Esophagus squamous epithelium (tissue), 5 donors: ENCODE results near the gene TTC19. TPM values are rescaled to one million over a fixed set of nuclear protein-coding genes. Genes with fewer than 3 reads are reported as not detected.

Experiments
- DNase-seq: peaks from one replicate; lab custom pipeline; 2025; lab: John Stamatoyannopoulos, UW
- H3K27ac ChIP-seq, 4 donors: fragments of 200-600 bp; sonication (generic); one replicate each; pipeline ENCODE4 v1.5.1; 2016 to 2019; ENCODE audit warnings: mild to moderate bottlenecking in 1 of 4
- H3K27me3 ChIP-seq, 4 donors: fragments of 200-600 bp; sonication (generic); 1 replicate in 3 of 4; 2 replicates in 1 of 4; pipeline versions ENCODE4 v1.5.1 to v1.6.0; 2017 to 2021; ENCODE audit warnings: antibody characterized with exemption in 1 of 4
- H3K36me3 ChIP-seq, 3 donors: fragments of 200-600 bp; sonication (generic); one replicate each; pipeline ENCODE4 v1.5.1; 2016 to 2019
- H3K4me1 ChIP-seq, 3 donors: fragments of 200-600 bp; sonication (generic); one replicate each; pipeline ENCODE4 v1.5.1; 2017 to 2019
- H3K4me3 ChIP-seq, 4 donors: fragments of 200-600 bp; sonication (generic); 1 replicate in 3 of 4; 2 replicates in 1 of 4; pipeline ENCODE4 v1.5.1; 2016 to 2019; ENCODE audit warnings: mild to moderate bottlenecking in 2 of 4, moderate library complexity in 1 of 4
- H3K9me3 ChIP-seq, 3 donors: fragments of 200-600 bp; sonication (generic); one replicate each; pipeline ENCODE4 v1.5.1; 2016 to 2019
- POLR2A ChIP-seq, 4 donors: fragments of 450-650 bp; IDR thresholded peaks; one replicate each; pipeline ENCODE4 v1.6.1; 2017; ENCODE audit warnings: antibody characterized with exemption in 4 of 4, mild to moderate bottlenecking in 4 of 4, moderate library complexity in 3 of 4
- WGBS, 2 donors: methylation state at CpG; one replicate each; pipeline ENCODE4 v1.1.5; 2018; 5-methylcytosine and 5-hydroxymethylcytosine counted together
- intact Hi-C: fragments of 100-400 bp; cut with DNase I; formaldehyde crosslinking; loops from one replicate; pipeline ENCODE4 v1.15.0; 2022
- total RNA-seq, 4 donors: library from RNA; depleted of rRNA; stranded (reverse); fragments of >200 nt; gene quantifications; one replicate each; pipeline ENCODE4 v1.1.0, GENCODE V29; 2016
- TF ChIP-seq, protein P1 (sequence below), 6 experiments: fragments of 450-650 bp in 4 of 6; fragments of 200-600 bp in 2 of 6; sonication (generic) in 2 of 6; IDR thresholded peaks; one replicate each; pipeline ENCODE4 v1.5.1; 2016 to 2019; ENCODE audit warnings: antibody characterized with exemption in 6 of 6, mild to moderate bottlenecking in 4 of 6, moderate library complexity in 4 of 6
- donor health status: DM: yes; HTN: yes; CAD: no.

Gene TTC19
- total RNA-seq, 4 donors from 2014 or later = 20.0 to 75.7 (median 35.6) TPM

DNA sequence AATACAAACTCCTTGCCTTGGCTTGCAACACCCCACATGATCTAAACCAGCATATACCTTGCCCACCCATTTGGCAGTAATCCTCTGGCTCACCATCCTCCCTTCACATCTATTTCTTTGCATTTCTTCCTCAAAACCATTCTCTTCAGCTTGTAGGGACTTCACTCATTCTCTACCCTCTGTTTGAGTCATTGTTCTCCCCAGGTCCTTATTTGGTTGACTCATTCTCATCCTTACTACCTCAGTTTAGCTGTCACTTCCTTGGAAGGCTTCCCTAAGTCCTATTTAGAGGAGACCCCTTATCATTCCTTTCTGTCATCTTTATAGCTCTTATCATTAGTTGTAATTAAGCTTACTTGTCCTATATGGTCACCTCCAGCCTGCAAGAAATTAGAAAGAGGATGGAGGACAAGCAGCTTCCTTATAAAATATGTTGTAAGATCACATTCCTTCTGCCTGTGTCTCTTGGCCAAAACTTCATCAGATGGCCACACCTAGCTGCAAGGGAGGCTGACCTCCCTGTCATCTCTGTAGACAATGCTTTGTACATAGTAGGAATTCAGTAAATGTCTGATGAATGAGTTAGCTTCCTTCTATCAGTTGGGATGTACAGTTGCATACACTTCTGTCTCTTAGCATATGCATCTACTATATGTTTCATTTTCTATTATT, 1.7 kb downstream of the TTC19 start:
- Histone ChIP-seq H3K4me1 (peaks cover 6 to 34% (median 12%) of the 10 kb centered on the region in 3 donors), H3K27me3 (no peaks in the 10 kb centered on the region), H3K27ac (peak overlapping the region in 1 of 4 donors; percentile 98), H3K4me3 (peak overlapping the region in 2 of 4 donors; percentile 79 to 94), H3K36me3 (peaks cover 0 to 62% (median 28%) of the 10 kb centered on the region in 3 donors), H3K9me3 (no peaks in the 10 kb centered on the region)
- TF ChIP-seq, protein P1, sequence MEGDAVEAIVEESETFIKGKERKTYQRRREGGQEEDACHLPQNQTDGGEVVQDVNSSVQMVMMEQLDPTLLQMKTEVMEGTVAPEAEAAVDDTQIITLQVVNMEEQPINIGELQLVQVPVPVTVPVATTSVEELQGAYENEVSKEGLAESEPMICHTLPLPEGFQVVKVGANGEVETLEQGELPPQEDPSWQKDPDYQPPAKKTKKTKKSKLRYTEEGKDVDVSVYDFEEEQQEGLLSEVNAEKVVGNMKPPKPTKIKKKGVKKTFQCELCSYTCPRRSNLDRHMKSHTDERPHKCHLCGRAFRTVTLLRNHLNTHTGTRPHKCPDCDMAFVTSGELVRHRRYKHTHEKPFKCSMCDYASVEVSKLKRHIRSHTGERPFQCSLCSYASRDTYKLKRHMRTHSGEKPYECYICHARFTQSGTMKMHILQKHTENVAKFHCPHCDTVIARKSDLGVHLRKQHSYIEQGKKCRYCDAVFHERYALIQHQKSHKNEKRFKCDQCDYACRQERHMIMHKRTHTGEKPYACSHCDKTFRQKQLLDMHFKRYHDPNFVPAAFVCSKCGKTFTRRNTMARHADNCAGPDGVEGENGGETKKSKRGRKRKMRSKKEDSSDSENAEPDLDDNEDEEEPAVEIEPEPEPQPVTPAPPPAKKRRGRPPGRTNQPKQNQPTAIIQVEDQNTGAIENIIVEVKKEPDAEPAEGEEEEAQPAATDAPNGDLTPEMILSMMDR (IDR thresholded peaks at IDR 0.05) = no peak
- TF ChIP-seq POLR2A (IDR thresholded peaks at IDR 0.05) = no peak
- intact Hi-C loops = no loop called here
- no peak for DNase-seq

DNA sequence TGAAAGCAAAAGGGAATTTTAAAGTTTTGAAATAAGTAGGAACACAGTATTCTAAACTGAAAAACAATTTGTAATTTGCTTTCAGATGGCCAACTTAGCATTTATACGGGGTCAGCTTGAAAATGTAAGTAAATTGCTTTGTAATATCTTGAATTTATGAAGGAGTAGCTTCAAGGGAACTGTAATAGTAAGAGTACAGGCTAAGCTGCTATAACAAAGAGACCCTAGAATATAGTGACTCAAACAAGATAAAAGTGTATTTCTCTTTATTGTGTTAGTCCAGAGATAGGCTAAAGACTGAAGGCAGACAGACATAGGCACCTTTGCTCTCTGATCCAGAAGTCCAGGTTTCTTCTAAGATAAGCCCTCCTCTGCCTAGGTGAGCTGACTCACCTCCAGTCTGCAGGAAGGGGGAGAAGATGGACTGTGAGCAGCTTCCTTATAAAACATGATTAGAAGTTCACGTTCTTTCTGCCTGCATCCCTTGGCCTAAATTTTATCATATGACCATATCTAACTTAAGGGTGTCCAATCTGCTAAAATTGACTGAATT, 3.2 kb downstream of the TTC19 start:
- peaks cover 0 to 69% (median 28%) of the 10 kb centered on the region in 3 donors for H3K36me3 ChIP-seq
- no peak overlapping the region for H3K4me3 ChIP-seq
- H3K27ac ChIP-seq = no peak overlapping the region
- DNase-seq = no peak
- TF ChIP-seq POLR2A (IDR thresholded peaks at IDR 0.05) = no peak
- TF ChIP-seq, protein P1 (IDR thresholded peaks at IDR 0.05) = no peak
- H3K4me1 ChIP-seq = peaks cover 6 to 34% (median 12%) of the 10 kb centered on the region in 3 donors
- H3K27me3 ChIP-seq = no peaks in the 10 kb centered on the region
- intact Hi-C loops = no loop called here
- 90% methylated on average over 2 of the region's 2 CpGs for WGBS, 2 donors
- H3K9me3 ChIP-seq = no peaks in the 10 kb centered on the region

DNA sequence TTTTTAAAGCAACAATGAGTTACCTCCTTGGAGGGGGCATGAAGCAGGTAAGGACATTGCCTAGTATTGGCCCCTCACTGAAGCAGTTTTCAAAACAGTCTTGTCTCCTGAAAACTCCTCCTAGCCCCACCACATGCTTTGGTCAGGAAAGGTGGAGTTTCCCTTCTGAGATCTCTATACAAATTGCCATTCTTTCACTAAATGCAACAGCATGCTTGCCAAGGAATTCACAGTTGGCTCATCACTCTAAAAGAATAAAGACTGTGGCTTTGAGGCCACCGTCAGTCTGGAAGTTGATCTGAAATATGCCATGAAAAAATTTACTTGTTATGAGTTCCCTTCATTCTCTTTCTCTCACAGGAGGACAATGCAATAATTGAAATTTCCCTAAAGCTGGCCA, 4.2 kb downstream of the TTC19 start:
- TF ChIP-seq, protein P1 (IDR thresholded peaks at IDR 0.05) = no peak
- no peak for TF ChIP-seq POLR2A (IDR thresholded peaks at IDR 0.05)
- Histone ChIP-seq H3K4me3 (no peak overlapping the region), H3K27ac (peak overlapping the region in 2 of 4 donors; percentile 18 to 39), H3K4me1 (peaks cover 6 to 23% (median 12%) of the 10 kb centered on the region in 3 donors), H3K36me3 (peaks cover 0 to 80% (median 28%) of the 10 kb centered on the region in 3 donors), H3K9me3 (no peaks in the 10 kb centered on the region), H3K27me3 (no peaks in the 10 kb centered on the region)
- intact Hi-C loops = no loop called here
- WGBS, 2 donors = 75 to 86% methylated on average over 1 of the region's 1 CpG
- DNase-seq = no peak

DNA sequence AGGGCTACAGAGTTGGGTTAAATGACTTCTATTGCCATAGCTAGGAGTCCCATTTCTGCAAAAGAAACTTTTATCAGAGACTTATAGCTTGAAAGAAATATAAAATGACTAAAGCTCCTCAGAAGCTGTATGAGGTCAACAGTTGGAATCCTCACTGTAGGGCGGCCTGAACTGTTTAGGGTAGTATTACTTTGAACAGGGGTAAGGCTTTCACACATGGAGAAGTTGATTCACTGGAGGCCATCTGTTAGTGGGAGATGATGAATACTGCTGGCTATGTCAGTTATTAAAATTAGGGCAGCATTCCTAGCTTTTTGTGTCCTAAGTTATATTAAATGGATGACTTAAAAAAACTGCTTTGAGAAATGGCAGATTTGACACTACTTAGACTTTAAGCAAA, 6.0 kb downstream of the TTC19 start:
- WGBS, 2 donors = 93 to 95% methylated on average over 1 of the region's 1 CpG
- H3K9me3 ChIP-seq = no peaks in the 10 kb centered on the region
- no peaks in the 10 kb centered on the region for H3K27me3 ChIP-seq
- no peak overlapping the region for H3K4me3 ChIP-seq
- no peak overlapping the region for H3K27ac ChIP-seq
- TF ChIP-seq, protein P1 (IDR thresholded peaks at IDR 0.05) = no peak
- no peak for TF ChIP-seq POLR2A (IDR thresholded peaks at IDR 0.05)
- intact Hi-C loops = no loop called here
- peaks cover 0 to 97% (median 31%) of the 10 kb centered on the region in 3 donors for H3K36me3 ChIP-seq
- peaks cover 6 to 14% (median 10%) of the 10 kb centered on the region in 3 donors for H3K4me1 ChIP-seq
- DNase-seq = no peak

DNA sequence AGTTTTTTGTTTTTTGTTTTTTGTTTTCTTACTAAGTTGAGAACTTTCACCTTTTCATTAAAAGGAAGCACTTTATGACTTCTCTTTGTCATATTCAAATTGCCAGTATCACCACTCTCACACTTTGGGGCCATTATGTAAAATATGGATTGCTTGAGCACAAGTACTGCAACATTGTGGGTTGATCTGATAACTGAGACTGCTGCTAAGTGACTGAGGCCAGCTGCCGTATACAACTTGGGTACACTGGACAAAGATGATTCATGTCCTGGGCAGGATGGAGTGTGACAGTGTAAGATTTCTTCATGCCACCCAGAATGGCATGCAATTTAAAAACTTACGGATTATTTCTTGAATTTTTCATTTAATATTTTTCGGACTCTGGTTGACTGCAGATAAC, 7.8 kb downstream of the TTC19 start:
- Histone ChIP-seq H3K4me3 (no peak overlapping the region), H3K27ac (no peak overlapping the region), H3K36me3 (peaks cover 5 to 96% (median 25%) of the 10 kb centered on the region in 3 donors), H3K4me1 (peaks cover 0 to 15% (median 12%) of the 10 kb centered on the region in 3 donors), H3K27me3 (no peaks in the 10 kb centered on the region), H3K9me3 (no peaks in the 10 kb centered on the region)
- 86 to 95% methylated on average over 3 of the region's 3 CpGs for WGBS, 2 donors
- intact Hi-C loops = no loop called here
- DNase-seq = no peak
- TF ChIP-seq, protein P1 (IDR thresholded peaks at IDR 0.05) = no peak
- no peak for TF ChIP-seq POLR2A (IDR thresholded peaks at IDR 0.05)
